AG04449 (cell line): ENCODE results near the gene GALNT2.

Experiments used
- CTCF ChIA-PET: fragments of 350-600 bp; formaldehyde crosslinking; extraction: SDS; loops from one replicate; lab custom pipeline; 2021; ENCODE audit warnings: antibody characterized with exemption; lab: Yijun Ruan, JAX
- POLR2A ChIA-PET: fragments of 400-600, 350-600 bp; formaldehyde crosslinking; extraction: SDS; loops from one replicate; lab custom pipeline; 2020; ENCODE audit warnings: antibody characterized with exemption, inconsistent platforms; lab: Yijun Ruan, JAX
- DNase-seq: peaks from one replicate; pipeline ENCODE4 v3.0.0-alpha.2; 2010; ENCODE audit warnings: low read depth, low spot score
- H3K4me3 ChIP-seq: 2 replicates; pipeline ENCODE4 v1.5.1; 2011; ENCODE audit warnings: low read depth, mild to moderate bottlenecking, control low read depth, low read length
- CTCF ChIP-seq: IDR thresholded peaks from one replicate; pipeline ENCODE4 v1.5.1; 2011; ENCODE audit warnings: mild to moderate bottlenecking, moderate library complexity, low read length, control low read depth, inconsistent platforms; ENCODE audit not compliant: insufficient read depth; ENCODE audit errors: missing control alignments

GALNT2 gene

GRCh38 chr1:230120289-230120920 is 53.4 kb downstream of the GALNT2 start:
- ChIA-PET POLR2A (no interaction called here), CTCF (interaction anchor here (0.8 to 1.9 kb wide), 4 partner anchors 8 to 145 kb away, joined by 3 to 6 read pairs (median 4); no protein-coding TSS in a partner anchor)
- no peak for DNase-seq
- H3K4me3 ChIP-seq, result no peak overlapping the region
- no peak for TF ChIP-seq CTCF

DNA sequence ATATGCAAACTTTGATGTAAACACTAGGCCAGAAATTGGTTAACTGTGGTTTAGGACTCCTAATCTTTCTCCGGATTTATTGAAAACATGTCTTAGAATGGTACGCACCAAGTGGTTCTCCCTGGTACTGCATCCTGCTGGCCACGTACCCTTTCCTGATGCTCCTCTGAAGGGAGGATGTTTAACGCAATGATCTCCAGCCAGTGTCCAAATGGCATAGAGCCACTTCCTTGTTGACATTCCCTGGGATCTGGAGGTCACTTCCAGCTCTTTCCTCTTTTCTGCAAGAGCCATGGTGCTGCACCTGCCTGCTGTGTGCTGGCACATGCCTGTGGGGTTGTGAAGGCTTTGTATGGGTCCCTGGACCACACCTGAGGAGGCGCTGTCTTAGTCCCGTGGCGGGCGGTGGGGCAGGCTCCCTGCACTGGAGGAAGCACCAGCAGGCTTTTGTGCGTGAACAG is 53.9 kb downstream of the GALNT2 start:
- no peak for DNase-seq
- ChIA-PET POLR2A (no interaction called here), CTCF (interaction anchor here (0.8 to 1.9 kb wide), 4 partner anchors 9 to 16 kb away, joined by 3 to 6 read pairs (median 4); no protein-coding TSS in a partner anchor)

GRCh38 chr1:230121950-230122349 is 54.9 kb downstream of the GALNT2 start:
- ChIA-PET CTCF (interaction anchor here (1.0 to 1.6 kb wide), 2 partner anchors 14 to 15 kb away, joined by 4 to 5 read pairs; no protein-coding TSS in a partner anchor), POLR2A (interaction anchor here (0.8 kb wide), 1 partner anchor 17 kb away, joined by 3 read pairs; no protein-coding TSS in a partner anchor)
- TF ChIP-seq CTCF, result no peak
- no peak overlapping the region for H3K4me3 ChIP-seq
- DNase-seq, result no peak

More for the DNA sequence above, 53.9 kb downstream of the GALNT2 start:
- no peak overlapping the region for H3K4me3 ChIP-seq
- peak; percentile 26 for TF ChIP-seq CTCF

GRCh38 chr1:230122366-230123279 is 55.6 kb downstream of the GALNT2 start:
- H3K4me3 ChIP-seq, result no peak overlapping the region
- ChIA-PET CTCF (interaction anchor here (1.0 to 1.6 kb wide), 2 partner anchors 14 to 15 kb away, joined by 4 to 5 read pairs; no protein-coding TSS in a partner anchor), POLR2A (interaction anchor here (0.5 to 0.8 kb wide), 3 partner anchors 15 to 18 kb away, joined by 3 read pairs; no protein-coding TSS in a partner anchor)
- no peak for TF ChIP-seq CTCF
- DNase-seq, result no peak

DNA sequence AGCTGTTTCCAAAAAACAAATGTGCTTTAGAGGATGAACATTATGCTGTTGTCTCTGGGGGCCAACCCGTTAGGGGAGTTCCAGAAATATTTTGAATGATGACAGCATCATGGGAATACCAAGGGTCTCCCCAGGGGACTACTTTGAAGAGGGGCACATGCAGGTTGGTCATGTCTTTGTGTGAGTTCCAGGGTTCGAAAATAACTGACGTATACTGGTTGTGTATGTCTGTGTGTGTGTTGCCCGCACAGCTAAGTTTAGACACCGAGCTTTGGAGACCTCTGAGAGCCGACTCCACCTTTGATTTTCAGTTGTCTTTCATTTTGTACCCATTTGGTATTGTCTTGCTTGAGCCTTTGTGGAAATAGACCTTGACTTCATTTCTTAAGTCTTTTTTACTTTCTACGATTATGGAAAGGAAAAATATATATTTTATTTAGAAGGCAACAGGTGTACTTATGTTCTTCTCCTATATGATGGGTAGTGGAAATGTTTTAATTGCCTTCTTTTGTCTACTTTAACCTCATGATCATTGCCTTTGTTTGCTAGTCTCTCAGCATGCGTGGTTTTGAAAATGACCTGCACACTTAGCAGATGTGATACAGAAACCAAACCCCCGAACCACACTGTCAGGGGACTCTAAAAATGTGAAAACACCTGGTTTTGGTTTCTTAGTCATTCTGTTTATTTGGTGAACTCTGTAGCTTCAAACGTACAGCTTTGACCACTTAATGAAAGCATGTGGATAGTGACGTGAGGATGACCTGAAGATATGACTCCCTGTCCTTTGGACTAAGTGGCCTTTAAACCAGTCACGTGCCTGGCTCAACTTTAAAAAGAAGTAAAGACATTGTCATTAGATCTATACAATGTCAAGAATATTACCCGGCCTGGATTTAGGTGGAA is 56.5 kb downstream of the GALNT2 start:
- DNase-seq, result no peak
- H3K4me3 ChIP-seq, result no peak overlapping the region
- POLR2A ChIA-PET, result interaction anchor here (0.6 kb wide), 1 partner anchor 17 kb away, joined by 3 read pairs; no protein-coding TSS in a partner anchor
- CTCF ChIA-PET, result no interaction called here
- TF ChIP-seq CTCF, result no peak
